Trophoblast cell (in vitro differentiated cells and primary cell): ENCODE results near the gene GDI1.

ENCODE experiments used
- DNase-seq, 2 donors: peaks; one replicate each; pipeline ENCODE4 v3.0.0-alpha.2; 2016
- H2AFZ ChIP-seq: 2 replicates; pipeline ENCODE4 v1.6.1; 2013; ENCODE audit warnings: low read length, moderate library complexity, mild to moderate bottlenecking; ENCODE audit not compliant: insufficient read depth, poor library complexity
- H2AK5ac ChIP-seq: 2 replicates; pipeline ENCODE4 v1.6.1; 2013; ENCODE audit warnings: mild to moderate bottlenecking, low read length
- H2BK120ac ChIP-seq: 2 replicates; pipeline ENCODE4 v1.6.1; 2013; ENCODE audit warnings: low read length, mild to moderate bottlenecking, moderate library complexity; ENCODE audit not compliant: insufficient read depth, poor library complexity
- H2BK12ac ChIP-seq: 2 replicates; pipeline ENCODE4 v1.6.1; 2013; ENCODE audit warnings: mild to moderate bottlenecking, low read length, moderate library complexity
- H2BK5ac ChIP-seq: 2 replicates; pipeline ENCODE4 v1.6.1; 2013; ENCODE audit warnings: low read length, low read depth, moderate library complexity, mild to moderate bottlenecking; ENCODE audit not compliant: poor library complexity
- H3K14ac ChIP-seq: 2 replicates; pipeline ENCODE4 v1.6.1; 2013; ENCODE audit warnings: mild to moderate bottlenecking, low read length
- H3K18ac ChIP-seq: 2 replicates; pipeline ENCODE4 v1.6.1; 2013; ENCODE audit warnings: mild to moderate bottlenecking, low read length
- H3K23ac ChIP-seq: 2 replicates; pipeline ENCODE4 v1.6.1; 2013; ENCODE audit warnings: low read length
- H3K27ac ChIP-seq: 2 replicates; pipeline ENCODE4 v1.5.1; 2013; ENCODE audit warnings: low read depth, mild to moderate bottlenecking, inconsistent platforms, low read length, moderate library complexity
- H3K27me3 ChIP-seq: 2 replicates; pipeline ENCODE4 v1.6.1; 2013; ENCODE audit warnings: inconsistent platforms, mild to moderate bottlenecking, low read length, moderate library complexity; ENCODE audit not compliant: insufficient read depth
- H3K36me3 ChIP-seq, 2 experiments: 1 replicate in 1 of 2; 2 replicates in 1 of 2; pipeline ENCODE4 v1.6.1; 2013; ENCODE audit warnings: low read length in 2 of 2, mild to moderate bottlenecking in 2 of 2, moderate library complexity in 1 of 2; ENCODE audit not compliant: insufficient read depth in 2 of 2, control insufficient read depth in 1 of 2
- H3K4ac ChIP-seq: 2 replicates; pipeline ENCODE4 v1.6.1; 2013; ENCODE audit warnings: low read depth, mild to moderate bottlenecking, low read length, moderate library complexity
- H3K4me1 ChIP-seq, 2 experiments: 1 replicate in 1 of 2; 2 replicates in 1 of 2; pipeline ENCODE4 v1.6.1; 2013; ENCODE audit warnings: low read length in 2 of 2, mild to moderate bottlenecking in 2 of 2, moderate library complexity in 1 of 2; ENCODE audit not compliant: insufficient read depth in 2 of 2, control insufficient read depth in 1 of 2
- H3K4me2 ChIP-seq: 2 replicates; pipeline ENCODE4 v1.6.1; 2013; ENCODE audit warnings: inconsistent platforms, mild to moderate bottlenecking, low read length, moderate library complexity
- H3K4me3 ChIP-seq: 2 replicates; pipeline ENCODE4 v1.5.1; 2013; ENCODE audit warnings: mild to moderate bottlenecking, low read depth, low read length, inconsistent platforms
- H3K79me1 ChIP-seq: one replicate; pipeline ENCODE4 v1.6.1; 2013; ENCODE audit warnings: low read length
- H3K79me2 ChIP-seq: 2 replicates; pipeline ENCODE4 v1.6.1; 2013; ENCODE audit warnings: low read length, mild to moderate bottlenecking; ENCODE audit not compliant: control insufficient read depth, insufficient read depth, poor library complexity
- H3K9ac ChIP-seq: 2 replicates; pipeline ENCODE4 v1.6.1; 2013; ENCODE audit warnings: mild to moderate bottlenecking, low read length
- H3K9me3 ChIP-seq: 2 replicates; pipeline ENCODE4 v1.6.1; 2013; ENCODE audit warnings: low read depth, mild to moderate bottlenecking, control low read depth, inconsistent platforms, low read length; ENCODE audit not compliant: insufficient read depth
- H4K12ac ChIP-seq: 2 replicates; pipeline ENCODE4 v1.6.1; 2013; ENCODE audit warnings: low read depth, mild to moderate bottlenecking, low read length, moderate library complexity
- H4K8ac ChIP-seq: 2 replicates; pipeline ENCODE4 v1.6.1; 2013; ENCODE audit warnings: low read depth, mild to moderate bottlenecking, low read length, moderate library complexity
- H4K91ac ChIP-seq: one replicate; pipeline ENCODE4 v1.6.1; 2013; ENCODE audit warnings: low read depth, mild to moderate bottlenecking, low read length, moderate library complexity
- WGBS: extraction: QIAGEN DNeasy Blood & Tissue Kit; methylation state at CpG from one replicate; pipeline ENCODE4 v1.1.7; 2013; ENCODE audit warnings: missing lambda C conversion rate; ENCODE audit not compliant: insufficient read length, insufficient coverage; ENCODE audit errors: extremely low coverage; 5-methylcytosine and 5-hydroxymethylcytosine counted together

Gene GDI1

GRCh38 chrX:154482786-154483185 lies 45.8 kb downstream of the GDI1 start:
- Histone ChIP-seq H3K79me1 (peaks cover 12% of the 10 kb centered on the region), H3K18ac (no peak overlapping the region), H3K14ac (no peak overlapping the region), H3K4ac (no peak overlapping the region), H2AFZ (no peak overlapping the region), H3K27me3 (no peaks in the 10 kb centered on the region), H3K4me1 (peaks cover 12 to 19% of the 10 kb centered on the region in 2 experiments), H3K4me2 (no peak overlapping the region), H3K4me3 (no peak overlapping the region), H2AK5ac (no peak overlapping the region), H3K9me3 (no peaks in the 10 kb centered on the region), H2BK120ac (no peak overlapping the region), H4K91ac (peak overlapping the region; percentile 11), H4K8ac (no peak overlapping the region), H3K36me3 (peaks cover 19 to 24% of the 10 kb centered on the region in 2 experiments), H3K23ac (no peak overlapping the region), H2BK12ac (no peak overlapping the region), H2BK5ac (no peak overlapping the region), H3K79me2 (peaks cover 6% of the 10 kb centered on the region), H4K12ac (no peak overlapping the region), H3K27ac (no peak overlapping the region), H3K9ac (no peak overlapping the region)
- WGBS = no CpG with 5 or more reads among the region's 7 CpGs
- DNase-seq = no peak

- Histone ChIP-seq H3K23ac (no peak overlapping the region), H3K79me1 (peaks cover 12% of the 10 kb centered on the region), H3K9me3 (peaks cover 1% of the 10 kb centered on the region), H3K27me3 (no peaks in the 10 kb centered on the region), H4K91ac (no peak overlapping the region), H3K4me1 (peaks cover 12 to 17% of the 10 kb centered on the region in 2 experiments), H3K18ac (no peak overlapping the region), H3K4ac (no peak overlapping the region), H2AFZ (no peak overlapping the region), H3K9ac (no peak overlapping the region), H2BK12ac (no peak overlapping the region), H2BK5ac (no peak overlapping the region), H4K8ac (no peak overlapping the region), H2BK120ac (no peak overlapping the region), H3K36me3 (peaks cover 24 to 29% of the 10 kb centered on the region in 2 experiments), H3K4me2 (no peak overlapping the region), H3K14ac (no peak overlapping the region), H3K4me3 (no peak overlapping the region), H3K27ac (no peak overlapping the region), H4K12ac (no peak overlapping the region), H3K79me2 (peaks cover 6% of the 10 kb centered on the region), H2AK5ac (no peak overlapping the region)
- DNase-seq = no peak
- whole genome bisulfite sequencing = no CpG with 5 or more reads among the region's 7 CpGs
Measured at GRCh38 chrX:154483325-154483724, 46.4 kb downstream of the GDI1 start.

GRCh38 chrX:154484255-154485149 lies 47.5 kb downstream of the GDI1 start:
- H2AK5ac ChIP-seq = no peak overlapping the region
- H2BK12ac ChIP-seq = no peak overlapping the region
- peak overlapping the region; percentile 5 for H4K12ac ChIP-seq
- no peak overlapping the region for H3K14ac ChIP-seq
- no peak overlapping the region for H2AFZ ChIP-seq
- no peak overlapping the region for H3K4me3 ChIP-seq
- H2BK120ac ChIP-seq = no peak overlapping the region
- no peak overlapping the region for H3K23ac ChIP-seq
- H3K27ac ChIP-seq = no peak overlapping the region
- no peak overlapping the region for H3K4me2 ChIP-seq
- H3K79me2 ChIP-seq = peaks cover 10% of the 10 kb centered on the region
- no peak overlapping the region for H2BK5ac ChIP-seq
- DNase-seq = no peak
- no peak overlapping the region for H4K8ac ChIP-seq
- no peak overlapping the region for H3K18ac ChIP-seq
- H3K79me1 ChIP-seq = peaks cover 7% of the 10 kb centered on the region
- H3K4me1 ChIP-seq = peaks cover 18 to 20% of the 10 kb centered on the region in 2 experiments
- WGBS = no CpG with 5 or more reads among the region's 16 CpGs
- no peaks in the 10 kb centered on the region for H3K27me3 ChIP-seq
- no peak overlapping the region for H3K9ac ChIP-seq
- H3K36me3 ChIP-seq = peaks cover 31 to 34% of the 10 kb centered on the region in 2 experiments
- no peak overlapping the region for H4K91ac ChIP-seq
- H3K9me3 ChIP-seq = peaks cover 1% of the 10 kb centered on the region
- no peak overlapping the region for H3K4ac ChIP-seq

- peak overlapping the region; percentile 88 for H3K4ac ChIP-seq
- H3K79me1 ChIP-seq = peaks cover 12% of the 10 kb centered on the region
- peak overlapping the region; percentile 83 for H3K4me3 ChIP-seq
- H4K8ac ChIP-seq = peak overlapping the region; percentile 87
- H3K23ac ChIP-seq = no peak overlapping the region
- DNase-seq = peak in 1 of 2 donors; percentile 36
- H3K18ac ChIP-seq = peak overlapping the region; percentile 92
- H2AK5ac ChIP-seq = peak overlapping the region; percentile 88
- H3K27me3 ChIP-seq = no peaks in the 10 kb centered on the region
- peaks cover 16% of the 10 kb centered on the region for H3K79me2 ChIP-seq
- peaks cover 31 to 34% of the 10 kb centered on the region in 2 experiments for H3K36me3 ChIP-seq
- H4K91ac ChIP-seq = peak overlapping the region; percentile 96
- H3K27ac ChIP-seq = peak overlapping the region; percentile 92
- H3K4me2 ChIP-seq = peak overlapping the region; percentile 83
- peak overlapping the region; percentile 28 for H2AFZ ChIP-seq
- H2BK12ac ChIP-seq = no peak overlapping the region
- no peak overlapping the region for H2BK5ac ChIP-seq
- WGBS = no CpG with 5 or more reads among the region's 35 CpGs
- H2BK120ac ChIP-seq = no peak overlapping the region
- peaks cover 20 to 22% of the 10 kb centered on the region in 2 experiments for H3K4me1 ChIP-seq
- H3K14ac ChIP-seq = peak overlapping the region; percentile 90
- peaks cover 1% of the 10 kb centered on the region for H3K9me3 ChIP-seq
- peak overlapping the region; percentile 64 for H4K12ac ChIP-seq
- peak overlapping the region; percentile 87 for H3K9ac ChIP-seq
Measured at GRCh38 chrX:154485150-154486051, 48.4 kb downstream of the GDI1 start.
